ENCODE measurements around the gene SLC17A7. TPM values are rescaled to one million over a fixed set of nuclear protein-coding genes. Genes with fewer than 3 reads are reported as not detected.

Gene SLC17A7
- total and polyA plus RNA-seq, 9 of the 15 experiments (the other 6 are each of a cell fraction or from before 2014, with no cell fraction given) = 1.1 to 15.7 (median 2.4) TPM

DNA sequence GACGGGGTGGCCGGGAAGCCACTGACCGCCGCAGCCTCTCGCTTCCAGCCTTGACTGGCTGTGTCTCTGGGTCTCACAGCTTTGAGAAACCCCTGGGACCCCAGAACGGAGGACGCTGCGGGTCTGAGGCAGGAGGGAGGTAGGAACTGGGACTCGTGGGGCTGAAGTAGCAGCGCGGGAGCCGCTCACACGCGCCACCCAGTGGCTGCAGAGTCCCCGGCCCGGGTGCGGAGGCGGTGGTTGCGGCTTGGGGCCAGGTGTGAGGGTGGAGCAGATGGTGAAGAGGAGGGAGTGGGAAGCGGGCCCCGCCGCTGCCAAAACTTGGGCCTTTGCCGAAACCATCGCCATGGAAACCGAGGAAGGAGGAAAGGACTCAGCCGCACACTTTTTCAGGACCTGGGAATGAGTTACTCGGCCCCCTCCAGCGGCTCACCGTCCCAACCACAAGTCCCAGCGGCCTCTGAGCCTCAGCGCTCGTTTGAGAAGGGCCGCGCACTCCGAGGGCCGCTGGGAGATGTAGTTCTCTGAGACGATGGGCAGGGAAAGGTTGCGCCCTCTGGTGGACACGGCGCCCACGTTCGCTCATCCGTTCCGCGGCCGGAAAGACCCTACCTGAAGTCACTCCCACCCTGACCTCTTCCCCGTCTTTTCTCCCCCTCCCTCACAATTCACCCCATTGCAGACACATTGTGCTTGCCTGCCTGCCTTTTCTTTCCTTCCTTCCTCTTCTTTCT lies 2.2 kb upstream of the SLC17A7 start (continued):
- TF ChIP-seq THRB (CRISPR knock-in tag; conservative IDR thresholded peaks at IDR 0.05) (no peak), ZFPM2 (CRISPR knock-in tag; IDR thresholded peaks at IDR 0.05) (no peak), E2F4 (CRISPR knock-in tag; IDR thresholded peaks at IDR 0.05; ENCODE audit: low read depth) (peak; percentile 41; the same call in 1 of the 2 replicates), FOXJ2 (tag; IDR thresholded peaks at IDR 0.05) (no peak), RUNX1 (IDR thresholded peaks at IDR 0.05; ENCODE audit: low read depth) (no peak), ARID1B (IDR thresholded peaks at IDR 0.05) (peak; percentile 54; the same call in 1 of the 2 replicates), HDAC2 (IDR thresholded peaks at IDR 0.05) (0 out of 2 replicates have a peak, but pooled peaks have one; percentile 59), KLF16 (IDR thresholded peaks at IDR 0.05) (0 out of 2 replicates have a peak, but pooled peaks have one; percentile 39), NCOR1 (IDR thresholded peaks at IDR 0.05) (no peak), KDM4B (IDR thresholded peaks at IDR 0.05; ENCODE audit: borderline replicate concordance in 2 of 2, low read depth in 1 of 2) (peak in 1 of 2 experiments; percentile 61; a peak in 1 of 4 replicates), FOXK1 (CRISPR knock-in tag; IDR thresholded peaks at IDR 0.05; ENCODE audit: borderline replicate concordance) (no peak; the same call in 1 of the 2 replicates), ZNF41 (CRISPR knock-in tag; conservative IDR thresholded peaks at IDR 0.05) (peak; percentile 22; the same call in 1 of the 2 replicates), ZNF699 (CRISPR knock-in tag; IDR thresholded peaks at IDR 0.05; ENCODE audit: insufficient replicate concordance) (no peak), TGIF2 (CRISPR knock-in tag; IDR thresholded peaks at IDR 0.05) (0 out of 2 replicates have a peak, but pooled peaks have one; percentile 38), RBM39 (optimal IDR thresholded peaks at IDR 0.05; ENCODE audit: low read depth, low read length) (peak; percentile 71), ZNF12 (CRISPR knock-in tag; IDR thresholded peaks at IDR 0.05) (peak; percentile 38; the same call in 1 of the 2 replicates), HNRNPL (IDR thresholded peaks at IDR 0.05; ENCODE audit: low read depth, low read length) (0 out of 2 replicates have a peak, but pooled peaks have one; percentile 27), ZNF583 (CRISPR knock-in tag; IDR thresholded peaks at IDR 0.05) (no peak), NFXL1 (CRISPR knock-in tag; IDR thresholded peaks at IDR 0.05) (no peak), CXXC5 (CRISPR knock-in tag; IDR thresholded peaks at IDR 0.05) (peak; percentile 77), RAD21 (CRISPR knock-in tag; conservative IDR thresholded peaks at IDR 0.05 in 1 of 2, IDR thresholded peaks at IDR 0.05 in 1 of 2) (peak; percentile 84 to 90), POLR2G (IDR thresholded peaks at IDR 0.05; ENCODE audit: low read depth, low read length) (peak; percentile 79), STAT5B (CRISPR knock-in tag; IDR thresholded peaks at IDR 0.05) (no peak), TFAM (CRISPR knock-in tag; conservative IDR thresholded peaks at IDR 0.05) (no peak), TBL1XR1 (IDR thresholded peaks at IDR 0.05; ENCODE audit: low read length in 2 of 2) (peak in 1 of 2 experiments; percentile 22; a peak in 1 of 4 replicates), TBP (optimal IDR thresholded peaks at IDR 0.05; ENCODE audit: low read depth, low read length) (peak; percentile 40), TFAP4 (CRISPR knock-in tag; IDR thresholded peaks at IDR 0.05; ENCODE audit: borderline replicate concordance) (peak; percentile 93)
